ENCODE measurements around the gene JUP.

The JUP gene

DNA sequence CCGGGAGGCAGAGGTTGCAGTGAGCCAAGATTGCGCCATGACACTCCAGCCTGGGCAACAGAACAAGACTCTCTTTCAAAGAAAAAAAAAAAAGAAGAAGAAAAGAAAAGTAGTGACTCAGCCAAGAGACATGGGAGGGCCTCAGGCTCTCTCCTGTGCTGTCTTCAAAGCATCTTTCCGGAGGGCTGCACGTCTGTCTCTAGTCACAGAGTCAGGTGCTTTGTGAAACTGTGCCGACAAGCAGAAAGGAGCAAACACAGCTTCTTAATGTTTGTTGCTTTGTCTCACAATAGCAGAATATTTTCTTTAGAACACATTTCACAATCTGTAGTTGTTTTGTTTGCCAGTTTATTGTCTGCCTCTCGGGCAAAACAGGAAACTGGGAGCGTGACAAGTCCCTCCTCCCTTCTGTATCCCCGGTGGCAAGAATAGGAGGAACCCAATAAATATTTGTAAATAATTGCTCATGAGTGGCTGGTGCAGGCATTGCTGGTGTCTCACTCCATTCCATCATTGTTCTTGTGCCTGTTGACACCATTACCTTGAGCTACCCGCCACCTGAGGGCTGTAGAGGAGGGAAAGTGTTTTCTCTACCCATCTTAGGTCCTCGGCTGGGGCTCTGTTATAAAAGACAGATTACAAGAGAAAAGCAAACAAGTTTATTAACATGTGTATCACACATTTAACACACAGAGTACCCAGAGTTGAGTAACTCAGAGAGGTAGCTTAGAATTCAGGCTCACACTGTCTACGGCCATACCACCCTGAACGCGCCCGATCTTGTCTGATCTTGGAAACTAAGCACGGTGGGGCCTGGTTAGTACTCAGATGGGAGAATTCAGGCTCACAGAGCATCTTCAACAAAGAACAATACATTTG, 68.9 kb downstream of the JUP start:
- DNase-seq, result no peak

DNA sequence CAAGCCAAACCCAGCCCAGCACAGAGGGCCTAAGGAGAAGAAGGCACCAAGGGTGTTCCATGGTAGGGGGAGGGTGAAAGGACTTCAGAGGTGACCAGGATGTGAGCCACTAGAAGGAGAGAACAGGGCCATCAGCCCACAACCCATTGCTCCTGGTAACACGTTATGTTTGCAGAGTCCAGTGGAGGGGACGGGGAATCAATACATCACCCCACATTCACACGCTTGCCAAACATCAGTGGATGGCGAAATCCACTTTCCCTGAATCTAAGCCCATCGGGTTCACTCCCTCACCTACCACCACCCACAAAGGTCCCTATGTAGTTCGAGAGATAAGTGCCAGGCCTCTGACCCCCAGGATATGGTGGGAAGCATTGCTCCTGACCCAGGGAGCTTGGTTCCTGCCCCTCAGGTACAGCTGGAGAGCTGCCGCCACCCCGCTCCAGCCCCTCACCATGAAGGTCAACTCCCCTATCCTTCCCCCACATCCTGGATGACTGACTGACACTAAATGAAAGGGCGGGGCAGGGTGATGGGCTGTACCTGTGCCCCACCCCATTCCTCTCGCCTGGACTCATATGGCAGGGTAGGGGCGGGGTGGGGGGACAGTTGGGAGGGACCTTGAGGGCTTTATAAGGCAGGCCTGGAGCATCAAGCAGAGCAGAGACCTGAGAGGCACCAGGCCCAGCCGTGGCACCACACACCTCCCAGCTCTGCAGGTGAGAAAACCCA, 74.7 kb downstream of the JUP start, which contains the start of gene GAST:
TSS of gene GAST (plus strand) at position 663 of the 732 bp plus-strand sequence. CDS start 3,106 bp downstream, outside the sequence.
- DNase-seq, result no peak

DNA sequence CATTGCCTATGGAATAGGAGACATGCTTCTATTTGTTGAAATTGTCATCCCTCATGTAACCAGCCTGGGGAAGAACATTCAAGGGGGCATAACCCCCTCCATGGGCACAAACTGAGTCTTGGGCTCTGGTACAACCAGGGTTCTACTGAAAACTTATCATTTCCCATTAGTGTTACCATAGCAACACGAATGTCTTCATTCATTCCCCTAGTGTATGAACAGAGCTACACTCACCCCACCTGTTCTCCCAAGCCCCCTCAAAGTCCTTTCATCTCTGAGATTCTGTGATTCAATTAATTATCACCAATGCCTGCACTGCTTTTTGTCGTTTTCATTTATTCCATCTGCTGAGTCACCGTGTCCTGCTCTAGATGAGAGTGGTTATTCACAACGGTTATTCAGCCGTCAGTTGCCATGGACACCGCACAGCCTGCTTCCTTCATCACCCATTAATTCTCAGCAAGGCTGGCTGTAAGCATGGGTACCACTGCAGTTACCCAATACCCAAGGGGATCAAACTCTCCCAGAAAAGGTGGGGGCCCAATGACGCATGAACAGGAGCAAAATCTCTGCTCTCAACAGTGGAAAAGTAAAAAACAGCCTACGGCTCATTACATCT, 75.9 kb downstream of the JUP start:
- DNase-seq, result no peak

DNA sequence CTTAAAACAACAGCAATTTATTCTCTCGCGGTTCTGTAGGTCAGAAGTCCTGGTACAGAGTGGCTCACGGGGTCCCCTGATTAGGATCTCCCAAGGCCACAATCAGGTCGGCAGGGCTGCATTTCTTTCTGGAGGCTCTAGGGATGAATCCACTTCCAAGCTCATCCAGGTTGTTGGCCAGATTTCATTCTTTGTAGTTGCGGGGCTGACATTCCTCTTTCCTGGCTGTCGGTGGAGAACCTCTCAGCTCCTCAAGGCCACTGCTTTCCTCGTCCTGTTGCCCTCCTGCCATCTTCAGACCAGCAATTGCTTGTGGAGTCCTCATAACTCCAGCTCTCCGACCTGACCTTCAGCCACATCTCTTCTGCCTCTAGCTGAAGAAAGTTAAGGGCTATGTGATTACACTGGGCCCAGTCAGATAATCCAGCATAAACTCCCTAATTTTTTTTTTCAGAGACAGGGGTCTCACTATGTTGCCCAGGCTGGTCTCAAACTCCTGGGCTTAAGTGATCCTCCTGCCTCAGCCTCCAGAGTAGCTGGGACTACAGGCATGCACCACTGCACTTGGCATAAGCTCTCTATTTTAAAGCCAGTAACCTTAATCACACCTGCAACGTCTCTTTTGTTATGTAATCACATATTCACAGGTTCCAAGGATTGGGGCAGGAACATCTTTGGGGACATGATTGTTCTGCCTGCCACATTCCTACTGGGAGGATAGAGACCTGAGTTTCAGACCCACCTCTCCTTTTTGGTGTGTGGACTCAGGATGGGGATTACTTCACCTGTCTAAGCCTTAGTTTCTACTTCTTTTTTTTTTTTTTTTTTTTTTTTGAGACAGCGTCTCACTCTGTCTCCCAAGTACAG, 78.5 kb downstream of the JUP start:
- DNase-seq, result no peak

DNA sequence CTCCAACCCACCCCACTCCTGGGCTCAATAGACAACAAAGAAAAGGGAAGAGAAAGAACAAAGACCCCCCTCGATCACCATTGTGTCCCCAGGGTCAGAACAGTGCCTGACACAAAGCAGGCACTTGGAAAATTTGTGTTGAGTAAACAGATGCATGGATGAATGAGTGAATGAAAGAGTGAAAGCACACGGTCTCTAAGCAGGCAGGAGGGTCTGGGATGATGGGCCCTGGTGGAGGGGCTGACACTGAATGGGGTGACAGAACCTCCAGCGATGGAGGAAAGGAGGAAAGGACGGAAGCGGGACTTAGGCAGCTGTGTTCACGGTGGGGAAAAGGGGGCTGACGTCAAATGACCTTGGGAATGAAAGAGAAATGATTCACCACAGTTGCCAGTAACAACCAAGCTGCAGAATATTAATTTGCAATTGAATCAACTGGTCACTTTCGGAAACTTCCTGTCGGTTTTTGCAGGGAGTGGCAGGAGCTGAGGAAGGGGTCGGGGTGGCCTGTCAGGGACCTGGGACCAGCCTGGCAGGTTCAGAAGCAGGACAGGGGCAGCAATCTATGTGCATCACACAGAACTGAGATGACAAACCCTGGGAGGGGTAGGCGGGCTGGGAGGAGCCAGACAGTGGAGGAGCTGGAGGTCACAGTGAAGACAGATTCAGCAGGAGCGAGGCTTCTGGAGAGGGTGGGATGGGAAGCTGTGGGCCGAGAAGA, 81.1 kb downstream of the JUP start:
- no peak for DNase-seq

Measured in KG1 (cell line).